Panc1 (cell line): ENCODE data around the gene MTHFD1L.
A peak's percentile ranks its signal among the peaks of the same experiment; 100 is the strongest.

Source experiments
- CTCF ChIP-seq: fragments of 450-650 bp; IDR thresholded peaks from 2 replicates; pipeline ENCODE4 v1.5.1; 2017; ENCODE audit warnings: mild to moderate bottlenecking
- POLR2AphosphoS5 ChIP-seq: IDR thresholded peaks from 2 replicates; pipeline ENCODE4 v1.6.1; 2012; ENCODE audit warnings: mild to moderate bottlenecking, low read depth, low read length, moderate library complexity

GRCh38 chr6:150866147-150866990, 867 bp downstream of the MTHFD1L start:
- peak; percentile 67 for TF ChIP-seq POLR2AphosphoS5
- TF ChIP-seq CTCF, result no peak
